GM12878 (cell line): ENCODE results near the gene S100A16. TPM values are rescaled to one million over a fixed set of nuclear protein-coding genes. Genes with fewer than 3 reads are reported as not detected.

Experiments
- ATAC-seq: fragments of 200-7000 bp; cut with Tn5 transposase; 3 replicates; pipeline ENCODE4 v1.9.1; 2020; ENCODE audit warnings: mild to moderate bottlenecking, moderate library complexity
- BruUV-seq: library from RNA; stranded (reverse); fragments of 400-500 nt; replicated peaks from 2 replicates; lab custom pipeline; 2021; lab: Mats Ljungman, UMichigan
- CTCF ChIA-PET: fragments of 300-600 bp; sonication (Branson Sonifier 250); formaldehyde crosslinking; extraction: SDS; loops from one replicate; lab custom pipeline; 2021; ENCODE audit warnings: inconsistent platforms; lab: Yijun Ruan, JAX
- POLR2A ChIA-PET: fragments of 350-600 bp; formaldehyde crosslinking; extraction: SDS; loops from one replicate; lab custom pipeline; 2021; ENCODE audit warnings: inconsistent platforms; lab: Charles Lee
- RAD21 ChIA-PET: fragments of 300-600 bp; sonication (Branson Sonifier 250); formaldehyde crosslinking; loops from one replicate; lab custom pipeline; 2023; ENCODE audit warnings: antibody characterized with exemption; ENCODE audit not compliant: unreplicated experiment; lab: Charles Lee
- SMC1A ChIA-PET: fragments of 300-600 bp; sonication (Branson Sonifier 250); formaldehyde crosslinking; loops from one replicate; lab custom pipeline; 2023; ENCODE audit not compliant: unreplicated experiment, uncharacterized antibody; lab: Charles Lee
- DNase-seq: peaks from one replicate; pipeline ENCODE4 v3.0.0-alpha.2; 2011; ENCODE audit warnings: low read depth, low spot score
- FAIRE-seq: peaks from 3 replicates; lab custom pipeline; 2011; peaks lifted over from hg19 to GRCh38; lab: Jason Lieb, UNC
- H2AFZ ChIP-seq: 2 replicates; pipeline ENCODE4 v1.6.0; 2011; ENCODE audit warnings: low read depth, low read length, control low read depth; ENCODE audit not compliant: control insufficient read depth
- H3K27ac ChIP-seq: 2 replicates; pipeline ENCODE4 v1.5.1; 2011; ENCODE audit warnings: control low read depth; ENCODE audit not compliant: control insufficient read depth, insufficient read depth
- H3K27me3 ChIP-seq, 2 experiments: replicated peaks in 1 of 2; 2 replicates each; pipeline versions ENCODE4 v1.6.0 to v1.6.1; 2011; ENCODE audit warnings: low read length in 1 of 2; ENCODE audit not compliant: control insufficient read depth in 2 of 2, insufficient read depth in 2 of 2
- H3K36me3 ChIP-seq, 2 experiments: 2 replicates each; pipeline ENCODE4 v1.5.1; 2011; ENCODE audit warnings: low read length in 1 of 2; ENCODE audit not compliant: control insufficient read depth in 2 of 2, insufficient read depth in 2 of 2
- H3K4me1 ChIP-seq: 2 replicates; pipeline ENCODE4 v1.6.1; 2011; ENCODE audit warnings: mild to moderate bottlenecking, low read length, moderate library complexity, mixed read lengths; ENCODE audit not compliant: control insufficient read depth, insufficient read depth
- H3K4me2 ChIP-seq: 2 replicates; pipeline ENCODE4 v1.6.0; 2011; ENCODE audit warnings: control low read depth; ENCODE audit not compliant: control insufficient read depth, insufficient read depth
- H3K4me3 ChIP-seq: fragments of 200-600 bp; sonication (generic); 2 replicates; pipeline ENCODE4 v1.5.1; 2016
- H3K79me2 ChIP-seq: 2 replicates; pipeline ENCODE4 v1.6.0; 2011; ENCODE audit warnings: low read length; ENCODE audit not compliant: control insufficient read depth, insufficient read depth
- H3K9ac ChIP-seq: 2 replicates; pipeline ENCODE4 v1.8.0; 2011; ENCODE audit warnings: low read length, control low read depth, mixed read lengths; ENCODE audit not compliant: control insufficient read depth, insufficient read depth
- H3K9me3 ChIP-seq: replicated peaks from 3 replicates; pipeline ENCODE4 v1.5.1; 2011; ENCODE audit warnings: mild to moderate bottlenecking, low read length; ENCODE audit not compliant: control insufficient read depth, insufficient read depth
- H4K20me1 ChIP-seq: 2 replicates; pipeline ENCODE4 v1.6.0; 2011; ENCODE audit not compliant: control insufficient read depth, insufficient read depth
- CREB1 ChIP-seq: IDR thresholded peaks from 2 replicates; pipeline ENCODE4 v1.6.1; 2012; ENCODE audit warnings: low read depth, mild to moderate bottlenecking, inconsistent platforms
- ELK1 ChIP-seq: IDR thresholded peaks from 2 replicates; pipeline ENCODE4 v1.6.1; 2012; ENCODE audit warnings: low read depth, low read length, improper control_type of control experiment
- JUNB ChIP-seq: IDR thresholded peaks from 2 replicates; pipeline ENCODE4 v1.6.1; 2016; ENCODE audit warnings: antibody characterized with exemption, mild to moderate bottlenecking
- MTA2 ChIP-seq: fragments of 450-650 bp; IDR thresholded peaks from 2 replicates; pipeline ENCODE4 v1.6.1; 2016; ENCODE audit warnings: low read depth, mild to moderate bottlenecking, moderate library complexity
- MYB ChIP-seq: fragments of 150-350 bp; IDR thresholded peaks from 2 replicates; pipeline ENCODE4 v1.6.1; 2014; ENCODE audit warnings: mild to moderate bottlenecking, low read depth, low read length, borderline replicate concordance
- MYC ChIP-seq: IDR thresholded peaks from 2 replicates; pipeline ENCODE4 v1.6.1; 2011; ENCODE audit warnings: mild to moderate bottlenecking, low read length, moderate library complexity, inconsistent platforms; ENCODE audit not compliant: insufficient read depth, insufficient replicate concordance, insufficient read length, severe bottlenecking
- NFIC ChIP-seq: IDR thresholded peaks from 2 replicates; pipeline ENCODE4 v1.6.1; 2012; ENCODE audit warnings: low read depth, mild to moderate bottlenecking, inconsistent platforms, low read length, moderate library complexity
- SIN3A ChIP-seq: IDR thresholded peaks from 2 replicates; pipeline ENCODE4 v1.6.1; 2012; ENCODE audit warnings: low read depth, low read length, improper control_type of control experiment
- SIX5 ChIP-seq: IDR thresholded peaks from 2 replicates; pipeline ENCODE4 v1.6.1; 2011; ENCODE audit warnings: mild to moderate bottlenecking, low read depth, low read length, moderate library complexity; ENCODE audit not compliant: severe bottlenecking
- TARDBP ChIP-seq: IDR thresholded peaks from 2 replicates; pipeline ENCODE4 v1.6.1; 2016; ENCODE audit warnings: borderline replicate concordance
- YBX1 ChIP-seq: fragments of 450-650 bp; IDR thresholded peaks from 2 replicates; pipeline ENCODE4 v1.6.1; 2016; ENCODE audit warnings: antibody characterized with exemption
- ZSCAN29 ChIP-seq: fragments of 450-650 bp; IDR thresholded peaks from 2 replicates; pipeline ENCODE4 v1.6.1; 2017; ENCODE audit warnings: mild to moderate bottlenecking, moderate library complexity
- WGBS: methylation state at CpG from one replicate; pipeline ENCODE4 v1.1.6; 2016; ENCODE audit warnings: low lambda C conversion rate; ENCODE audit not compliant: insufficient replicate concordance, insufficient coverage; ENCODE audit errors: missing lambda C conversion rate; 5-methylcytosine and 5-hydroxymethylcytosine counted together
- in situ Hi-C: fragments of 300-500 bp; cut with MboI; formaldehyde crosslinking; loops from 9 replicates; pipeline ENCODE4 v1.14.3; 2018; ENCODE audit warnings: mixed read lengths
- intact Hi-C: fragments of 100-400 bp; cut with micrococcal nuclease; formaldehyde crosslinking; loops from one replicate; pipeline ENCODE4 v1.14.2; 2022; ENCODE audit not compliant: unreplicated experiment
- polyA plus RNA-seq, 11 experiments: library from polyadenylated mRNA; depleted of rRNA in 4 of 11; unstranded in 6 of 11; stranded (reverse) in 5 of 11; fragments of >200 nt; fragmentation: Nextera tagmentation in 4 of 11; fragmentation: Illumina TruSeq in 1 of 11; extraction: Ambion mirVana in 4 of 11; extraction: Trizol in 1 of 11; gene quantifications; 1 replicate in 1 of 11; 2 replicates in 10 of 11; pipeline versions ENCODE4 v1.2.1 to v1.2.3, GENCODE V29; 2011 to 2016; ENCODE audit warnings: inconsistent platforms in 2 of 11, missing spikeins in 2 of 11, low read depth in 1 of 11
- total RNA-seq, 4 experiments: library from RNA; depleted of rRNA in 3 of 4; stranded (reverse); fragments of >200 nt in 3 of 4; fragmentation: Illumina TruSeq in 1 of 4; extraction: Trizol in 1 of 4; gene quantifications; 2 replicates each; pipeline versions ENCODE4 v1.2.1 to v1.2.3, GENCODE V29; 2013 to 2021

S100A16 gene
- total and polyA plus RNA-seq, 10 of the 15 experiments (the other 5 are each of a cell fraction or from before 2014, with no cell fraction given) = 0.14 to 0.51 (median 0.25) TPM; not detected in 6

GRCh38 chr1:153636312-153636711, 23.4 kb upstream of the S100A16 start:
- H3K4me2 ChIP-seq = peak overlapping the region; percentile 46
- no peak for TF ChIP-seq NFIC
- no peak for TF ChIP-seq TARDBP
- TF ChIP-seq MTA2 = no peak
- TF ChIP-seq ELK1 = no peak
- TF ChIP-seq MYB = no peak
- TF ChIP-seq MYC = no peak
- no peak for TF ChIP-seq JUNB
- TF ChIP-seq SIX5 = no peak
- no peak for TF ChIP-seq ZSCAN29
- no peak for TF ChIP-seq SIN3A
- no peak for TF ChIP-seq CREB1
- no peak for TF ChIP-seq YBX1
- ChIA-PET RAD21 (interaction anchor here (2.4 kb wide), 1 partner anchor 64 kb away, joined by 7 read pairs; no protein-coding TSS in a partner anchor), POLR2A (interaction anchor here (0.5 kb wide), 1 partner anchor 218 kb away, joined by 3 read pairs; no protein-coding TSS in a partner anchor), SMC1A (interaction anchor here (1.1 to 1.8 kb wide), 3 partner anchors 17 to 64 kb away, joined by 3 to 5 read pairs (median 4); no protein-coding TSS in a partner anchor), CTCF (interaction anchor here (1.6 kb wide), 1 partner anchor 64 kb away, joined by 5 read pairs; no protein-coding TSS in a partner anchor)
- H3K36me3 ChIP-seq = peaks cover 4 to 32% of the 10 kb centered on the region in 2 experiments
- H3K27ac ChIP-seq = no peak overlapping the region
- DNase-seq = no peak
- ATAC-seq = no peak
- intact Hi-C loops = no loop called here
- peaks cover 33% of the 10 kb centered on the region for H3K79me2 ChIP-seq
- 96% methylated on average over 9 of the region's 9 CpGs for WGBS
- no TSS peak for BruUV-seq
- H4K20me1 ChIP-seq = no peaks in the 10 kb centered on the region
- H3K9ac ChIP-seq = no peak overlapping the region
- H3K4me1 ChIP-seq = peaks cover 6% of the 10 kb centered on the region
- FAIRE-seq = no peak
- no peaks in the 10 kb centered on the region for H3K27me3 ChIP-seq
- in situ Hi-C loops = no loop called here
- H3K4me3 ChIP-seq = peak overlapping the region; percentile 89
- H2AFZ ChIP-seq = no peak overlapping the region
- H3K9me3 ChIP-seq = no peaks in the 10 kb centered on the region
